Psoas muscle (tissue), 8 donors: ENCODE data around the gene ACO2. TPM values are rescaled to one million over a fixed set of nuclear protein-coding genes. Genes with fewer than 3 reads are reported as not detected.
A peak's percentile ranks its signal among the peaks of the same experiment; 100 is the strongest.

Experiments
- ATAC-seq, 4 donors: fragments of 200-7000 bp; cut with Tn5 transposase; one replicate each; pipeline ENCODE4 v1.9.1; 2020; ENCODE audit warnings: moderate library complexity in 3 of 4, mild to moderate bottlenecking in 2 of 4
- DNase-seq, 2 donors: peaks; one replicate each; pipeline ENCODE4 v3.0.0-alpha.2; 2020
- H3K27ac ChIP-seq: fragments of 200-600 bp; one replicate; pipeline ENCODE4 v1.8.0; 2022
- H3K27me3 ChIP-seq, 3 donors: fragments of 200-600 bp in 1 of 3; one replicate each; pipeline versions ENCODE4 v1.6.1 to v1.8.0; 2013 to 2022; ENCODE audit warnings: low read length in 2 of 3, mild to moderate bottlenecking in 2 of 3, moderate library complexity in 1 of 3; ENCODE audit not compliant: insufficient read depth in 3 of 3
- H3K36me3 ChIP-seq, 2 donors: fragments of 200-600 bp in 1 of 2; one replicate each; pipeline versions ENCODE4 v1.6.1 to v1.8.0; 2013 to 2022; ENCODE audit warnings: low read depth in 1 of 2, mild to moderate bottlenecking in 1 of 2, moderate library complexity in 1 of 2; ENCODE audit not compliant: insufficient read depth in 1 of 2
- H3K4me1 ChIP-seq: fragments of 200-600 bp; one replicate; pipeline ENCODE4 v1.8.0; 2022
- H3K4me3 ChIP-seq: fragments of 200-600 bp; one replicate; pipeline ENCODE4 v1.8.0; 2022; ENCODE audit warnings: mild to moderate bottlenecking
- H3K9me3 ChIP-seq: fragments of 200-600 bp; one replicate; pipeline ENCODE4 v1.8.0; 2022
- CTCF ChIP-seq: fragments of 200-600 bp; IDR thresholded peaks from one replicate; pipeline ENCODE4 v1.8.0; 2022; ENCODE audit warnings: antibody characterized with exemption
- WGBS, 3 donors: extraction: QIAGEN DNeasy Blood & Tissue Kit; methylation state at CpG; one replicate each; pipeline versions ENCODE4 v1.1.6 to v1.1.7; 2013; 5-methylcytosine and 5-hydroxymethylcytosine counted together
- intact Hi-C, 2 donors: fragments of 100-400 bp; cut with DNase I; formaldehyde crosslinking; loops; one replicate each; pipeline versions ENCODE4 v1.11.0 to v1.14.2; 2022
- long read RNA-seq, 2 donors: library from polyadenylated mRNA; unstranded; transcript quantifications; one replicate each; pipeline ENCODE4 v2.0.0, GENCODE V29; 2021
- polyA plus RNA-seq, 3 donors: library from polyadenylated mRNA; stranded (reverse); fragments of 200-250 nt; gene quantifications; one replicate each; pipeline ENCODE4 v1.2.3, GENCODE V29; 2013
- total RNA-seq, 4 donors: library from RNA; stranded (reverse); fragmentation: NEBNext Ultra II Directional in 2 of 4; extraction: Animal tissue kit (Norgen Biotek cat#: 25700) in 2 of 4; gene quantifications; one replicate each; pipeline versions ENCODE4 v1.2.1 to v1.2.4, GENCODE V29; 2021 to 2023
- donor health status: healthy with polysubstance abuse.
- donor health status: DM: no; HTN: no; CAD: no; lungs with moderate emphysema.
- donor health status: Bipolar disorder and iron deficiency.
- donor health status: healthy.
- donor health status: DM: yes; HTN: yes; CAD: no.
- donor health status: DM: no; HTN: no; CAD: no.
- donor health status: DM: no; HTN: no; CAD: no.
- donor health status: DM: yes; HTN: yes; CAD: no.

ACO2 gene
- total RNA-seq = 100 to 1,000 TPM; 422 to 513 (median 474) TPM
- polyA plus RNA-seq = 100 to 1,000 TPM; 346 to 459 (median 402) TPM
- long read RNA-seq, donor 1, transcript ACO2-201 (18 exons, 2,741 nt) = major isoform, 257 of 357 reads
- long read RNA-seq, donor 1, partial matches to known transcripts = 85 of 357 reads
- long read RNA-seq, donor 1, other reads (novel, unspliced or antisense) = 14 of 357 reads
- long read RNA-seq, donor 2, transcript ACO2-201 (18 exons, 2,741 nt) = major isoform, 486 of 692 reads
- long read RNA-seq, donor 2, partial matches to known transcripts = 172 of 692 reads
- long read RNA-seq, donor 2, other reads (novel, unspliced or antisense) = 34 of 692 reads

GRCh38 chr22:41468381-41469217 is at the start of gene ACO2, which contains the start of gene PHF5A:
Gene ACO2, plus strand, starts transcription at chr22:41469117. Its CDS starts 30 bp downstream, at chr22:41469147.
Gene PHF5A, minus strand, starts transcription at chr22:41468692. Its CDS starts 39 bp downstream, at chr22:41468653.
- H3K27ac ChIP-seq = peak within 1 kb of the TSS; percentile 96
- 0 to 1% (median 1%) methylated on average over 51 of the region's 51 CpGs for WGBS, 3 donors
- peaks cover 51% of the 10 kb centered on the region for H3K4me1 ChIP-seq
- no peaks in the 10 kb centered on the region for H3K27me3 ChIP-seq
- H3K9me3 ChIP-seq = no peaks in the 10 kb centered on the region
- no peak for TF ChIP-seq CTCF
- peak within 1 kb of the TSS; percentile 98 for H3K4me3 ChIP-seq
- DNase-seq = peak; percentile 98 to 99
- intact Hi-C loops = loop anchor here in 1 of 2 donors (2.0 kb wide), 1 partner anchor 20 kb away; no protein-coding TSS in a partner anchor
- peaks cover 12 to 63% of the 10 kb centered on the region in 2 donors for H3K36me3 ChIP-seq
- peak; percentile 91 to 97 (median 94) for ATAC-seq

DNA sequence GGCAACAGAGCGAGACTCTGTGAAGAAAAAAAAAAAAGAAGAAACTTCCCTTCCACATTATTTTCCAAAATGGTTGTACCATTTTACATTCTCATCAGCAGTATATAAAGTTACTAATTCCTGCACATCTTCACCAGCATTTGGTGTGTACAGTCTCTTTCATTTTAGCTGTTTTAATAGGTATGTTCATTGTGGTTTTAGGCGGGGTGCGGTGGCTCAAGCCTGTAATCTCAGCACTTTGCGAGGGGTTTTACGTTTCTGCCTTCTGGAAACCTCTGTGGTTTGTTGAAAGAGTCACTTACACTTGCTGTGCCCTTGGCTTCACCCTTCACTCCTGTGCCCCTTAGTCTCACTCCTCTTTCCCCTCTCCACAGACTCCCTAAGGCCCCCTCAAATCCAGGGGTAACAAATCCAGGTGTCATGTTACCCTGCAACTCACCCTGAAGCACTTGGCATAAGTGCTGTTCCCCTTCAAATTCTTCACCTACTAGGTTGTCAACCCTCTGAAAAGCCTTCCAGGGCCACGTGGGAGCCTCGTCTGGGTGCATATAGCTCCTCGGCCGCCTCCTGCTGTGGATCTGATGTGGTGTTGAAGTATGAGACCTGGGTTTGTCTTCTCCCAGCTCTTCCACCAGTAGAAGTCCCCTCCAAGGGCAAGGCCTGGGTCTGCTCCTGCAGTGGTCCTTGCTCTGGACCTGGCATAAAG is 43.1 kb upstream of the ACO2 start:
- no peak for ATAC-seq
- Histone ChIP-seq H3K4me3 (no peak overlapping the region), H3K36me3 (peaks cover 0 to 33% of the 10 kb centered on the region in 2 donors), H3K9me3 (no peaks in the 10 kb centered on the region), H3K4me1 (peaks cover 34% of the 10 kb centered on the region), H3K27ac (peak overlapping the region; percentile 53), H3K27me3 (no peaks in the 10 kb centered on the region)
- DNase-seq = no peak
- 38 to 59% (median 38%) methylated on average over 9 of the region's 9 CpGs for WGBS, 3 donors
- TF ChIP-seq CTCF = no peak
- intact Hi-C loops = no loop called here

- ATAC-seq (peak; percentile 73 to 78 (median 76)), DNase-seq (peak; percentile 45 to 87)
- no peak for TF ChIP-seq CTCF
- peaks cover 44% of the 10 kb centered on the region for H3K4me1 ChIP-seq
- peaks cover 0 to 28% of the 10 kb centered on the region in 2 donors for H3K36me3 ChIP-seq
- peak overlapping the region; percentile 77 for H3K27ac ChIP-seq
- WGBS, 3 donors = 36 to 48% (median 38%) methylated on average over 13 of the region's 13 CpGs
- H3K27me3 ChIP-seq = no peaks in the 10 kb centered on the region
- no peak overlapping the region for H3K4me3 ChIP-seq
- no peaks in the 10 kb centered on the region for H3K9me3 ChIP-seq
- intact Hi-C loops = no loop called here
Observed at GRCh38 chr22:41429232-41429950, 39.5 kb upstream of the ACO2 start.

DNA sequence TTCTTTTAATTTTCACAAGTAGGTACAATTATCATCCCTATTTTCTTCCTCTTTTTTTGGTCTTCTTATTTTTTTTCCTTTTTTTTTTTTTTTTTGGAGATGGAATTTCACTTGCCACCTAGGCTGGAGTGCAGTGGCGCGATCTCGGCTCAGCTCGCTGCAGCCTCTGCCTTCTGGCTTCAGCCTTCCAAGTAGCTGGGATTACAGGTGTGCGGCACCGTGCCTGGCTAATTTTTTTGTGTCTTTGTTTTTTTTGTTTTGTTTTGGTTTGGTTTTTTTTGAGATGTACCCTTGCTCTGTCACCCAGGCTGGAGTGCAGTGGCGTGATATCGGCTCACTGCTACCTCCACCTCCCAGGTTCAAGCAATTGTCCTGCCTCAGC is 39.0 kb upstream of the ACO2 start:
- Histone ChIP-seq H3K4me3 (no peak overlapping the region), H3K36me3 (peaks cover 0 to 29% of the 10 kb centered on the region in 2 donors), H3K27ac (peak overlapping the region; percentile 77)

More for the DNA sequence above, 39.0 kb upstream of the ACO2 start:
- Histone ChIP-seq H3K27me3 (no peaks in the 10 kb centered on the region), H3K4me1 (peaks cover 49% of the 10 kb centered on the region), H3K9me3 (no peaks in the 10 kb centered on the region)
- no peak for DNase-seq
- no peak for TF ChIP-seq CTCF
- ATAC-seq = peak in 1 of 4 donors; percentile 8
- intact Hi-C loops = no loop called here
- 47 to 69% (median 49%) methylated on average over 8 of the region's 8 CpGs for WGBS, 3 donors
